NOMO-1 treated with dmso at 0.1 percent for 144 hours (cell line): ENCODE measurements around the gene NUP98.
A peak's percentile ranks its signal among the peaks of the same experiment; 100 is the strongest.
"Not testable (repeated sequence)": the region's sequence is repeated elsewhere in the genome, so short reads cannot be mapped to it uniquely, and the experiment has no call there.

ENCODE experiments used
- DNase-seq: peaks from one replicate; lab custom pipeline; 2025; ENCODE audit not compliant: unreplicated experiment; lab: John Stamatoyannopoulos, UW

The NUP98 gene

DNA sequence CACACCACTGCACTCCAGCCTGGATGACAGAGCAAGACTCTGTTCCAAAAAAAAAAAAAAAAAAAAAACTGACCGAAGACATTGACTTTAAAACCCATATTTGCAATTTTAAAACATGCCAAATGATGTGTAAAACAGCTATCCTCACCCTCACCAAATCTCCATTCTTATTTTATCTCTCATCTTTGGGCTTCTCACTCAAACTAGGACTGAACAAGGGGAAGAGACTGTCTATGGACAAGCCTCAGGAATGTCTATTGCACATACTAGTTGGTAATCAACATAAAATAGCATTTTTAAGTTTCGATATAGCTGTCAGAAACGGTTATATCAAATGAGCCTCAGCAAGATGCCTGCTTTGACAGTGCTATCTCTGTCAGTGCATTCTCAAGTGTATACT, 118.3 kb downstream of the NUP98 start:
- no peak for DNase-seq

DNA sequence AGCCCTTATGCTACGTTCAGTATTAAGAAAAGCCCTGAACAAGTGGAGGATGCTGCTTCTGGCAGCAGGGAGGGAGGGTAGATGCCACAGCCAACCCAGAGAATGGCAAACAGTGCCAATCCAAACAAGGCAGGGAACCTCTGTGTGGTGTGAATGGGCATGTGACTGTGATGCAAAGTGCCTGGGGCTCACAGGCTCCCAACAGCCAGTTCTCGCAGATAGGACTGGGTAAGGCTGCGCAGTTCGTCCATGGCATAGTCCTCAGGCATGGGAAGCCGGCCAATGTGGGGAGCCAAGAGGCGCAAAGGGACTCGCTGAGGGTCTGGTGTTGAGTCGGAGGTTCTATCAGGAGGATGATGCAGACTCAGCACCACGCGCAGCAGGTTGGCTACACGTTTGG, 121.4 kb downstream of the NUP98 start:
- no peak for DNase-seq

DNA sequence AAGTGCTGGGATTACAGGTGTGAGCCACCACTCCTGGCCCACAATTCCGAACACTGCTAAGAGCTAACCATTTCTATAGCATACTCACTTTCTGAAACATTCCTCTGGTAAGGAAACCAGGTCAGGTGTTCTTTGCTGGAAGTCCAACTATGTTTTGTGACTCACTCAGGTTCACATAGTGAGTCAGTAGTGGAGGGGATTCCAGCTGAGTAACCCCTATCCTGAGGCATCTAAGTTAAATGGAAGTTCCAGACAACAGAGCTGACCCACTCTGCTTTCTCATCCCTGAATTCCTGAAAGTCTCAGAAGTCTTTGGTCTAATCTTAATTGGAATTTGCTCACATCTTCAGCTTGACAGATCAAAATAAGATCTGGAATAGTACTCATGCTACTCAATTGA, 123.2 kb downstream of the NUP98 start:
- no peak for DNase-seq

DNA sequence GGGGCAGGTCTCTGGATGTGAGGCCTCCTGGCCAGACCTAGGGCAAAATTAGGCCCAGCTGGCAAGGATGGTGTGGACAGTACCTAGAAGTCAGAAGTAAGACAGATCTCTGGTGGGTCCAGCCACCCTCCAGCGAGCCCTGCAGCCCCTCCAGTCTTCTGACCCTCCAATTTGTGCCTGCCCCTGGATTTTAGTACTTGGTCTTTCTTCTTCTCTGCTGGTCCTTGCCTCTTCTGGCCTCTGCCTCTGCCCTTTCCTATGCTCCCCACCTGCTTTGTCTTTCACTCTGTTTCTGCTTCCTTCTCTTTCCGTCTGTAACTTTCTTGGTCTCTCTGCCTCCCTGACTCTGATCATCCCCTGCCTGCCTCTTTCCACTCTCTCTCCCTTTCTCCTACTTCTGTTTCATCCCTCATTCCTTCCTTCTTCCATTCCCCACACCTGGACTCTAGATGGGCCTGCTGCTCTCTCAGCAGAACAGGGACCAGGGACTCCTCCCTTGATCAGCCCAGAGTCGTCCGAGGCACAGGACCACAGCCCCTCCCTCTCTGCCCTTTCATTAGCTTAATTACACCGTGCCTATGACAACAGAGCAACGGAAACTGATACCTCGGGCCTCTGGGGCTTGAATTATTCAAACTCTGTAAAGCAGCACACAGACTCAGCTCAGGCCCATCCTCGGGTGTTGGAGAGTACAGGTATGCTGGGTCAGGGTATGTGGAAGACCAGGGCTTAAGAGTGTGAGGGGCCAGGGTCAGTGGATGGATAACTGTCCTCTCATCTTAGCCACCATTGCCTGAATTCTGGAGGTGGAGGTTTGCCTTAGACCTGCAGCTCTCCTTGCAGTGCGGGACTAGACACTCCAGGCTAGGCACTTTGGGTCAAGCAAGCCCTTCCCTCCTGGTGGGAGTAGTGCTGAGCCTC, 125.8 kb downstream of the NUP98 start, which contains the start of gene CHRNA10:
CHRNA10 (minus strand) TSS at position 51 of the 921 bp plus-strand sequence. CDS start 72 bp downstream, outside the sequence.
- DNase-seq = no peak

DNA sequence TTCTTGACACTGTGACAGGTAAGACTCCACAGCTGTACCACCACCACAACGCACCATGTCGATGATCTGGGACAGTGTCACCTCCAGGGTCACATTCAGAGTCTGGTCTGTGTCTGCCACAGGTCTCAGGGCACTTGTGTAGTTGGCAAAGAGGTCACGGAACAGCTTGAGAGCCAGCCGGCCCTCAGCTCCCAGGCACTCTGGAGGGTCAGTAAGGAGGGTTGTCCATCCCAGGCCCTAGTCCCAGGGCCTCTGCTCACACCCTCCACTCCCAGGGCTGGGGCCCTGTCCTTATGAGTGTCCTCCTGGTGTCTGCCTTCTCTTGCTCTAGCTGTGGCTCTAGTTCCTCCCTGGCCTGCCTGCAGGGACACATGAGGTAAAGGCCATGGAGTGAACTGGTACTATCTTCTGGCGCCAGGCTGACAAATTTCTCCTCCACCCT, 127.6 kb downstream of the NUP98 start:
- DNase-seq = no peak

DNA sequence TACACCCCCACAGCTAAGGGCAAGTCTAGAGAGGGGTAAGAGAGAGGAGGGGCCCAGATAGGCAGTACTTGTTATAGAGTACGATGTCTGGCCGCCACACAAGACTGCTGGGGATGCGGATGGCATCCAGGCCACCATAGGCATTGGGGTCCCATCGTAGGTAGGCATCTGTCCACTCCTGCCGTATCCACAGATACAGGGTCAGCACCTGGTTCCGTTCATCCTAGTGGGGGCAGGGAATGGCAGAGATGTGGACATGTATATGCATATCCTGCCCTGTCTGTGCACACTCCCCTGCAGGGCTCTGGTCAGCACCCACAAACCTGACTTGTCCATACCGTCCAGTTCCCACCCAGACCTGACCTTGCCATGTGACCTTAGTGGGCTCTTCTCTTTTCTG, 128.2 kb downstream of the NUP98 start:
- DNase-seq = no peak

DNA sequence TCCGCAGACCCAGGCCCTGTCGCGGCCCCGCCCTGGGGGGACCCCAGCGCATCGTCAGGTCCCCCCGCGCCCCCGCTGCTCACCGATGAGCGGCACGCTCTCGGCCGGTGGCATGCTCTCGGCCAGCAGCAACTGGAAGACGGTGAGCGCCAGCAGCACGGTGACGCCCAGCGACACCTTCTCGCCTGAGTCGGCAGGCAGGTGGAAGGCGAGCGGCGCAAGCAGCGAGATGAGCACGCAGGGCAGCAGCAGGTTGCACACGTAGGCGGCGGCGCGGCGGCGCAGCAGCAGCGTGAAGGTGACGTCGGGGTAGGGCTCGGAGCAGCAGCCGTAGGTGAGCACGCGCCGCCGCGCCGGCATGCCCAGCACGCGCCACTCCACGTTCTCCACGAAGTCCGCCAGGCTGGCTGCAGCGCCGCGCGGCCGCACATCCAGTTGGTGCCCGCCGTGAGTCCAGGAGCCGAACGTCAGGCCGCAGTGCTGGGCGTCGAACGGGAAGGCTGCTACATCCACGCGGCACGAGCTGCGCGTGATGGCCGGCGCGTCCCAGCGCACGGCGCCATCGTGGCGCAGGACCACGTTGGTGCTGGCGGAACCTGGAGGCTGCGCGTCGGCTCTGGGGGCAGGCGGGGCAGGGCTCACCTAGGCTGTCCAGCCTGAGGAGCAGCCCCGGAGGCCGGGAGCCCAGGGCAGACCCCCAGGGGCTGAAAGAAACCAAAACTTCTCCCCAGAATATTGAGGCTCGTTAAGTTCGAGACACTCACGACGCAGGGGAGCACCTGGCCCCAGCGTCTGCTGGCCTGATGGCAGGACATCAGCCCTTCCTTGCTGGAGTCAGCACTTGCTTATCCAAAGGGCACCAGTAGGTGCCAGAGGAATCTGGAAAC, 130.0 kb downstream of the NUP98 start:
- DNase-seq = no peak

DNA sequence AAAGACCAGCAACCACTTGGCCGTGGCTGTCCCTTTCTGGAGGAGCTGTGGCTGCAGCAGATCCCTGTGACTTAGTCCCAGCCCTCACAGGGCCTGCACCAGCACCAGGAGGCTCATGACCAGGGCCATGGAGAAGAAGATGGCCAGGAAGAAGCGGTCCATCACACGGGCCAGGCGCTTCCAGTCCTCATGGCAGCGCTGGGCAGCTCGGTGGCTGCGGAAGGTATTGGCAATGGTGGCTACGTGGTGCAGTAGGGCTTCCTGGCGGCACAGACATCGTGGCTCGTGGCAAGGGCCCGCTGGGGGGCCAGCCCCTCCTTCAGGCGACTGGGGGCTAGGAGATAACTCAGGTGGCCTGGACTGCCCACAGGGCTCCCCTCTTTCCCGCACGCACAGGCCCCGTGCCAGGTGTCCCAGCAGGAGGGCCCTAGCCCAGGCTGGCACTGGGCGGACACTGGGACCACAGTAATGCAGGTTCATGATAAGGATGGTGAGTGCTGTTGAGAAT, 131.3 kb downstream of the NUP98 start:
- DNase-seq = no peak

DNA sequence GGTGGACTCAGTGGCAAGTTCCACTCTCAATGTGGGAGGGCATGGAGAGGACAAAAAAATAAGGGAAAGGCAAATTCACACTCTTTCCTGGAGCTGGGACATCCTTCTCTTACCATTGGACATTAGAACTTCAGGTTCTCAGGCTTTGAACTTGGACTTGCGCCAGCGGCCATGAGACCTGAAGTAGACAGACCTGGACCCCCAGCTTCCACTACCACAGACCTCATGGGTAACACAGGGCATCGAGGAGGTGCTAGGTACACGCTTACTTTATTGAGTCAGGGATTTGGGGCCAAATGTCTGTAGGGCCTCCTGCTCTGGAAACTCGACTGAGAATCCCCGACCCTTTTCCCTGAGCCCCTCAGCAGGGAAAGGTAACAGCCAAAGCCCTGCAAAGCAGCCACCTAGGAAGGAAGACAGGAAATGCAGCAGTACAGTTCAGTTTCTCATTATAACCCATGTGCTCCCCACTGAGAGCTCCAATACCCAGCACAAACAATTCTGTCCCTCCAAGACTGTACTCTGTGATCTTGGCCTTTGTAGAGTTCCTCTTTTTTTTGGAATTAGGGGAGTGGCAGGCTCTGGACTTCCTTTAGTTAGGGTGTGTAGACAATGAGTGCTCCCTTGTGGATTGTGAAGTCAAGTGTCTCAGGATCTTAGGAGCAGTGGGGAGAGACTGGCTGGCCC, 131.9 kb downstream of the NUP98 start:
- DNase-seq = peak; percentile 9

DNA sequence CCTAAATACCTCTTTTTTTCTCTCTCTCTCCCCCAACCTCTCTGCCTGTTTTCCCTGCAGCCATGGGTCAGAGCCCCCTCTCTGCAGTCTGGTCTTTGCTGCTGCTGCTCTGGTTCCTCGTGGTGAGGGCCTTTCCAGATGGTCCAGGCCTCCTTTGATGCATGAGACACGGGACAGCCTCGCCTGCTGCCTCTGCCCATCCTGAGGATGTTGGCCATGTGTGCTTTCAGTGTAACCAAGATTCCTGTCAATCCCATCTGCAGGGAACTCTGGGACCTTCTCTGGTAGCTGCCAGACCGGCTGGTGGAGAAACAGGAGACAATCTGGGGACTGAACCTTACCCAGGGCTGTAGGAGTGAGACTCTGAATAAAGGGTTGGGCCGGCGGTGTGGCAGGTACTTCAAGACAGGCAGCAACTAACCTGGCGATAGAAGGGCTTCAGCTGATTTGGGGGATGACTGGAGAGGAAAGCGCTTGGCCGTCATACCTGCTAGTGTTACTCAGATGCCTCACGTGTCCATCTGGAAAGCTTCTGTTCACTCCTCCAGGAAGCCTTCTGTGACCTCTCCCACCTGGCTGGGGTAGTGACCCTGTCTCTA, 133.2 kb downstream of the NUP98 start:
- no peak for DNase-seq

DNA sequence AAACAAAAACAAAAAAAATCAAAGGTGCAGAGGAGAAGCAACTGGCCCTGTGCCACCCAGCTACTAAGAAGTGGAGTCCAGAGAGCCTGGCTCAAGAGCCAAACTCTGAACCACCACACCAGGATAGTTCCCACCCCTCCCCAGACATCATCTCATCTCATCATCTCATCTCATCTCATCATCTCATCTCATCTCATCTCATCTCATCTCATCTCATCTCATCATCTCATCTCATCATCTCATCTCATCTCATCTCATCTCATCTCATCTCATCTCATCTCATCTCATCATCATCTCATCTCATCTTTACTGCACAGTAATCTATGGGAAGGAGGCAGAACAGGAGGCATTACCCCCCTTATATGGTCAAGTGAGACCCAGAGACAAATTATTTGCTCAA, 134.5 kb downstream of the NUP98 start:
- no peak for DNase-seq

DNA sequence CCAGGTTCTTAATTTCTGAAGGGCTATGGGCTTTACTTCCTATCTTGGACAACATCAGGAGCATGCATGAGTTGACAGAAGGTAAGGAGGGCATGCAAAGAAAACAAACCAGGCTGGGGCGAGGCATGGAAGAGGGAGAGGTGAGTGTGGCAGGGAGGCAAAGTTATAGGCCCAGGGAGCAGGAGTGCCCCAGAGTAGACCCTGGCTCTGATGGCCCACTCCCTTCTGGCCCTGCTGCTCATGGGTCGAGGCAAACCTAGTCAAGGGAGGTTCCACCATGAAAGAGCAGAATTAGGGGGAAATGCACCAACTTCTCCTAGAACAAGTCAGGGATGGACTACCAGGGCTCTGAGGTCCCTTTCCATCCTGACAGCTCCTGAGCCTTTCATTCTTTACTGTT, 136.4 kb downstream of the NUP98 start:
- DNase-seq = no peak

DNA sequence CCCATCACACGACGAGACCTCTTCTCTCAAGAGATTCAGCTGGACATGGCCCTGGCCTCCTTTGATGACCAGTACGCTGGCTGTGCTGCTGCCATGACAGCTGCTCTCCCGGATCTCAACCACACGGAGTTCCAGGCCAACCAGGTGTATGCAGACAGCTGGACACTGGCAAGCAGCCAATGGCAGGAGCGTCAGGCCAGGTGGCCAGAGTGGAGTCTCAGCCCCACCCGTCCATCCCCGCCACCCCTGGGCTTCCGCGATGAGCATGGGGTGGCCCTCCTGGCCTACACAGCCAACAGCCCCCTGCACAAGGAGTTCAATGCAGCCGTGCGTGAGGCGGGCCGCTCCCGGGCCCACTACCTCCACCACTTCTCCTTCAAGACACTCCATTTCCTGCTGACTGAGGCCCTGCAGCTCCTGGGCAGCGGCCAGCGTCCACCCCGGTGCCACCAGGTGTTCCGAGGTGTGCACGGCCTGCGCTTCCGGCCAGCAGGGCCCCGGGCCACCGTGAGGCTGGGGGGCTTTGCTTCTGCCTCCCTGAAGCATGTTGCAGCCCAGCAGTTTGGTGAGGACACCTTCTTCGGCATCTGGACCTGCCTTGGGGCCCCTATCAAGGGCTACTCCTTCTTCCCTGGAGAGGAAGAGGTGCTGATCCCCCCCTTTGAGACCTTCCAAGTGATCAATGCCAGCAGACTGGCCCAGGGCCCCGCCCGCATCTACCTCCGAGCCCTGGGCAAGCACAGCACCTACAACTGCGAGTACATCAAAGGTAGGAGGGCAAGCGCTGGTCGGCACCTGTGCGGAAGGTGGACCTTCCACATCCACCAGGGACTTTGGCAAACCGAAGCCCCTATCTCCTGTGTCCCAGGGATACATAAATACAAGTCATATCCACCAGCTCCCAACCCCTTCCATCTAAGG, 137.5 kb downstream of the NUP98 start:
- DNase-seq = no peak

DNA sequence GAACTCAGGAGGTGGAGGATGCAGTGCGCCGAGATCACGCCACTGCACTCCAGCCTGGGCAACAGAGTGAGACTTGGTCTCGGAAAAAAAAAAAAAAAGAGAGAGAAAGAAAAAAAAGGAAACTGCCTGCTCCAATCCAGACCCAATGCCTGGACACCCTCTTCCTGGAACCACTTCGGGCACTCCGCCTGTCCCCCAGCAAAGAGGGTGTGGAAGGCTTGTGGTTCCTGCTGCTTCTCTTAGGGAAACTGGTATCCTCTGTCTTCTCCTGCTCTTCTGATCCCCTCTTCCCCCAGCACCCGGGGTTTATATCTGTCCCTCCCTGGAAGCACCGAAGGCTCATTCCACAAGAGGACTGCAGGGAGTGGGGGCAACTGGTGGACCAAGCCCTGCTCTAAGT, 139.1 kb downstream of the NUP98 start:
- DNase-seq = no peak

DNA sequence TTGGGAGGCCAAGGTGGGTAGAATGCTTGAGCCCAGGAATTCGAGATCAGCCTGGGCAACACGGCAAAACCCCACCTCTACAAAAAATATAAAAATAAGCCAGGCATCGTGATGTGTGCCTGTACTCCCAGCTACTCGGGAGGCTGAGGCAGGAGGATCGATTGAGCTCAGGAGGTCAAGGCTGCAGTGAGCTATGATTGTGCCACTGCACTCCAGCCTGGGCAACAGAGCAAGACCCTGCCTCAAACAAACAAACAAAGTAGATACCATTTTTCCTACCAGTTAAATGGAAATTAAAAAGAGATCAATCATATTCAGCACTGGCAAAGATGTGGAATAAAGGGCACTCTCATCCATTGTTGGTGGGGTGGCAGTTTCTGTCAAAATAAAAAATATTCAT, 140.0 kb downstream of the NUP98 start:
- DNase-seq = not testable (repeated sequence)

DNA sequence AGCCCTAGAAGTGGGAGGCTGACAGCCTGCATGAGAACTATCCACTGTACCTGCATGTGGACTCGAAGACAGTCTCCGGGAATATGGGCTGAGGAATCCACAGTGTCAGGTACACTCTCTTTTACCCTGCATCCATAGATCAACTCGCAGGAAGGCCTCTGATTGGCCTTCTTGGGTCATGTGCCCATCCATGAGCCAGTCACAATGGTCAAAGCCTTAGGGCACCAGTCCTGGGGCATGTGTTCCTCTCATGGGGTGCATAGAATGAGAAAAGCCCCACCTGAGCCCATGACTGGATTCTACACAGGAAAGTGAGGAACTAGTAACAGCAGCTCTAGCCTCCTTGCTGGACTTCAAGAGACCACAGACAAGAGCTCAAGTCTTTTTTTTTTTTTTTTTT, 141.8 kb downstream of the NUP98 start:
- no peak for DNase-seq

DNA sequence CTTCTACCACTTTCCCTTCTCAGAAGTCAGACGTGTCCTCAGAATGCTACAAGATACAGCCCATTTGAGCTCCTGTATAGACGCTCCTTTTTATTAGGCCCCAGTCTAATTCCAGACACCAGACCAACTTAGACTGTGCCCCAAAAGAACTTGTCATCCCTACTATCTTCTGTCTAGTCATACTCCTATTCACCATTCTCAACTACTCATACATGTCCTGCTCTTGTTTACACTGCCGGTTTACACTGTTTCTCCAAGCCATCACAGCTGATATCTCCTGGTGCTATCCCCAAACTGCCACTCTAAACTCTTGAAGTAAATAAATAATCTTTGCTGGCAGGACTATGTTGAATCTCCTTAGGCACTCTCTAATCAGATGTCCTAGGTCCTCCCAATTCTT, 144.8 kb downstream of the NUP98 start:
- not testable (repeated sequence) for DNase-seq

DNA sequence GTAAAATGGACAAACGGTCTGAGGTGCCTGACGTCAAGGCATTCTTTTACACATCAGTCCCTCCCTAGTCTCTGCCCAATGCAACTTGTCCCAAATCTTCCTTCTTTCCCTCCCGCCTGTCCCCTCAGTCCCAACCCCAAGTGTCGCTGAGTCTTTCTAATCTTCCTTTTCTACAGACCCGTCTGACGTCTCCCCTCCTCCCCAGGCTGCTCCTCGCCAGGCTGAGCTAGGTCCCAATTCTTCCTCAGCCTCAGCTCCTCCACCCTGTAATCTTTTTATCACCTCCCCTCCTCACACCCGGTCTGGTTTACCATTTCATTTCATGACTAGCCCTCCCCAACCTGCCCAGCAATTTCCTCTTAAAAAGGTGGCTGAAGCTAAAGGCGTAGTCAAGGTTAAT, 148.0 kb downstream of the NUP98 start:
- not testable (repeated sequence) for DNase-seq

DNA sequence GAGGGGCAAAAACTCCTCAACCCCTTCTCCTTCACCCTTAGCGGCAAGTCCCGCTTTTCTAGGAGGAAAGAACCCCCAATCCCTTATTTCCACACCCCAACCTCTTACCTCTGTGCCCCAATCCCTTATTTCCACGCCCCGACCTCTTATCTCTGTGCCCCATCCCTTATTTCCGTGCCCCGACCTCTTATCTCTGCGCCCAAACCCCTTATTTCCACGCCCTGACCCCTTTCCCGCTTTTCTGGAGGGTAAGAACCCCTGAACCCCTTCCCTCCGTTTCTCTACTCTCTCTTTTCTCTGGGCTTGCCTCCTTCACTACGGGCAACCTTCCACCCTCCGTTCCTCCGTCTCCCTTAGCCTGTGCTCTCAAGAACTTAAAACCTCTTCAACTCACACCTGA, 148.5 kb downstream of the NUP98 start:
- not testable (repeated sequence) for DNase-seq

DNA sequence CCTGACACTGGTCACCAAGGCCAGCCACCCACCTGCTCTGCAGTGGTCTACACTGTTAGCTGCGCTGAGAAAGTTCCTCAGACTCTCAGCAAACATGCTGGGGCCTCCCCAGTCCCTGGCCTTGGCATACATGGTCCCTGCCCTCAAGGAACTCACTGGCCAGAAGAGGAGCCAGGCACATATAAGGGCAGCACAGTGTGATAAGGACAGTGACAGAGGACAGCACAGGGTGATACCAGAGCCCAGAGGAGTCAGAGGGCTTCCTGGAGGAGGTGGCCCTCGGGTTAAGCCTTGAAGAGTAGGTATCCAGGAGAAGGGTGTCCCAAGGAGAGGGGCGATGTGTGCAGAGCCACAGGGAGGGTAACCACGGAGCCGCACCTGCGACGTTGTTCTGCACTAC, 151.8 kb downstream of the NUP98 start:
- DNase-seq = no peak
